Heart left ventricle (tissue), 13 donors: ENCODE data around the gene ZNRF4.

Source experiments
- CTCF ChIP-seq, 12 donors: fragments of 200-600 bp; sonication (generic) in 4 of 12; IDR thresholded peaks; one replicate each; pipeline versions ENCODE4 v1.5.0 to v1.8.0; 2018 to 2022; ENCODE audit warnings: antibody characterized with exemption in 12 of 12, mild to moderate bottlenecking in 5 of 12
- POLR2A ChIP-seq, 2 donors: fragments of 450-650 bp; IDR thresholded peaks; one replicate each; pipeline ENCODE4 v1.6.1; 2017; ENCODE audit warnings: antibody characterized with exemption in 2 of 2, mild to moderate bottlenecking in 2 of 2, moderate library complexity in 2 of 2
- donor health status: ischemic (EF 13 %, LVEDD 7.1; RV severe dilation, severe dysfunction).
- donor health status: DM: no; HTN: yes; CAD: no.
- donor health status: DM: no; HTN: no; CAD: no.
- donor health status: ischemic (EF 25% LVEDD 6.9; RV normal size, moderate dysfunction).
- donor health status: ischemic (EF 25% LVEDD 5.7; RV mildly dilated, moderate dysfunction).
- donor health status: ischemic (EF 35%, LVEDD 5.7; RV mildly dilated, moderate dysfunction).
- donor health status: nonischemic (EF 11% LVEDD 7.7; RV severe dilation, severe dysfunction).
- donor health status: DM: yes; HTN: yes; CAD: no.
- donor health status: PGD.
- donor health status: ischemic (EF 29% LVEDD 5.4; RV normal size, mild dysfunction).
- donor health status: nonischemic (EF 23%, LVEDD 6.1; RV moderate dilation, normal function).

GRCh38 chr19:5425260-5425659 lies 30.0 kb upstream of the ZNRF4 start:
- TF ChIP-seq CTCF (IDR thresholded peaks at IDR 0.05) (no peak), POLR2A (IDR thresholded peaks at IDR 0.05) (no peak)
